Upper lobe of left lung (tissue), 6 donors: ENCODE results near the gene RILPL2. TPM values are rescaled to one million over a fixed set of nuclear protein-coding genes. Genes with fewer than 3 reads are reported as not detected.
A peak's percentile ranks its signal among the peaks of the same experiment; 100 is the strongest.
"Not testable (repeated sequence)": the region's sequence is repeated elsewhere in the genome, so short reads cannot be mapped to it uniquely, and the experiment has no call there.

Experiments used
- ATAC-seq, 2 donors: fragments of 200-7000 bp; cut with Tn5 transposase; one replicate each; pipeline ENCODE4 v1.9.1; 2022; ENCODE audit warnings: mild to moderate bottlenecking in 2 of 2, moderate library complexity in 2 of 2; ENCODE audit not compliant: low FRiP score in 2 of 2
- DNase-seq, 2 donors: peaks; one replicate each; pipeline ENCODE4 v3.0.0-alpha.2; 2019 to 2020
- H3K27ac ChIP-seq, 4 donors: fragments of 200-600 bp; sonication (generic); one replicate each; pipeline ENCODE4 v1.5.1; 2016 to 2019
- H3K27me3 ChIP-seq, 4 donors: fragments of 200-600 bp; sonication (generic); one replicate each; pipeline ENCODE4 v1.5.1; 2017 to 2019
- H3K36me3 ChIP-seq, 4 donors: fragments of 200-600 bp; sonication (generic); one replicate each; pipeline ENCODE4 v1.5.1; 2016 to 2019
- H3K4me1 ChIP-seq, 4 donors: fragments of 200-600 bp; sonication (generic); one replicate each; pipeline ENCODE4 v1.5.1; 2018 to 2019
- H3K4me3 ChIP-seq, 4 donors: fragments of 200-600 bp; sonication (generic); one replicate each; pipeline ENCODE4 v1.5.1; 2017 to 2019; ENCODE audit warnings: mild to moderate bottlenecking in 2 of 4, moderate library complexity in 1 of 4
- H3K9me3 ChIP-seq, 4 donors: fragments of 200-600 bp; sonication (generic); one replicate each; pipeline ENCODE4 v1.5.1; 2018 to 2019
- CTCF ChIP-seq, 6 experiments: fragments of 450-650 bp in 4 of 6; fragments of 200-600 bp in 2 of 6; sonication (generic) in 2 of 6; IDR thresholded peaks; one replicate each; pipeline ENCODE4 v1.5.1; 2016 to 2019; ENCODE audit warnings: antibody characterized with exemption in 6 of 6
- EP300 ChIP-seq, 4 donors: sonication (generic); formaldehyde crosslinking; IDR thresholded peaks; one replicate each; pipeline ENCODE4 v1.5.1; 2017; ENCODE audit warnings: antibody characterized with exemption in 4 of 4, control low read depth in 2 of 4
- POLR2A ChIP-seq, 4 donors: fragments of 450-650 bp; IDR thresholded peaks; one replicate each; pipeline ENCODE4 v1.5.1; 2016 to 2017; ENCODE audit warnings: antibody characterized with exemption in 4 of 4, mild to moderate bottlenecking in 2 of 4
- POLR2AphosphoS5 ChIP-seq, 2 donors: sonication (generic); formaldehyde crosslinking; IDR thresholded peaks; one replicate each; pipeline ENCODE4 v1.5.1; 2017; ENCODE audit warnings: antibody characterized with exemption in 2 of 2
- WGBS, 2 donors: methylation state at CpG; one replicate each; pipeline ENCODE4 v1.1.5; 2017 to 2018; 5-methylcytosine and 5-hydroxymethylcytosine counted together
- total RNA-seq, 6 donors: library from RNA; depleted of rRNA in 4 of 6; stranded (reverse); fragments of >200 nt in 4 of 6; gene quantifications; one replicate each; pipeline versions ENCODE4 v1.1.0 to v1.2.1, GENCODE V29; 2016 to 2021
- donor health status: DM: no; HTN: no; CAD: no; lungs with moderate emphysema.
- donor health status: DM: no; HTN: yes; CAD: no; lungs with severe emphysema.

Gene RILPL2, protein sequence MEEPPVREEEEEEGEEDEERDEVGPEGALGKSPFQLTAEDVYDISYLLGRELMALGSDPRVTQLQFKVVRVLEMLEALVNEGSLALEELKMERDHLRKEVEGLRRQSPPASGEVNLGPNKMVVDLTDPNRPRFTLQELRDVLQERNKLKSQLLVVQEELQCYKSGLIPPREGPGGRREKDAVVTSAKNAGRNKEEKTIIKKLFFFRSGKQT
- total RNA-seq = 10 to 100 TPM; 12.5 to 29.9 (median 14.6) TPM

DNA sequence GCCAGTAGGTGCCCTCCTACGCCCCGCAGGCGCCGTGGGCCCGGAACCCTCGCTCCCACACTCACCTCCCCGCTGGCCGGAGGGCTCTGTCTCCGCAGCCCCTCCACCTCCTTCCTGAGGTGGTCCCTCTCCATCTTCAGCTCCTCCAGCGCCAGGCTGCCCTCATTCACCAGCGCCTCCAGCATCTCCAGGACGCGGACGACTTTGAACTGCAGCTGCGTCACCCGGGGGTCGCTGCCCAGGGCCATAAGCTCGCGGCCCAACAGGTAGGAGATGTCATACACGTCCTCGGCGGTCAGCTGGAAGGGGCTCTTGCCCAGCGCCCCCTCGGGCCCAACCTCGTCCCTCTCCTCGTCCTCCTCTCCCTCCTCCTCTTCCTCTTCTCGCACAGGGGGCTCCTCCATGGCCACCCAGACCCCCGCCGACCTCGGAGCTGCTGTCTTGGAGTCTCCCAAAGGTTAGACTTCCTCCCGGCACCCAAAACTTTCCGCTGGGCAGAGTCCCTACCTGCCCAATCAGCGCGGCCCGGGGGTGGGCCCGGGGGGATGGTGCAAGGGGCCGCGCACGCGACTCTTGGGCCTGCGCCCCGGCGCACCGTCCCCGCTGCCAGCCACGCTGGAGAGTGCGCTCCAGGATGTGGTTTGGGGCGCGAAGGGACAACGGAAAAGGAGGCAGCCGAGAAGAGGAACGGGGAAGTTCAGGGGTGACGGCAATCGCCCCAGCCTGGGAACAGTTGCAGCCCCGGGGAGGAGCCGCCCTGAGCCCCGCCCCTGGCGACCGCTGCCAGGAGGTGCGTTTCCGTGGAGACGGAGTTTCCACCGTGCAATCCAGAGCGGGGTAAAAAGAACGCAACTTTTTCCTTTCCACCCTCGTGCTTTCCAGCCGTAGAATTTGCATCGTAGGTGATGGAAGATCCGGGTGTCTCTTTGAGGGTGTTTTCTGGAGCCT, at the start of gene RILPL2:
Gene RILPL2, minus strand, starts transcription at position 668 of the 948 bp plus-strand sequence. Its CDS starts 264 bp downstream, at position 404.
- Histone ChIP-seq H3K4me3 (peak within 1 kb of the TSS; percentile 76 to 94 (median 90)), H3K4me1 (peaks cover 40 to 54% (median 44%) of the 10 kb centered on the region in 4 donors), H3K27ac (peak within 1 kb of the TSS; percentile 92 to 98 (median 96)), H3K27me3 (no peaks in the 10 kb centered on the region), H3K36me3 (peaks cover 0 to 6% (median under 1%) of the 10 kb centered on the region in 4 donors), H3K9me3 (no peaks in the 10 kb centered on the region)
- DNase-seq (peak; percentile 98 to 99), ATAC-seq (peak; percentile 97)
- WGBS, 2 donors = 1% methylated on average over 28 to 69 of the region's 69 CpGs
- TF ChIP-seq POLR2A (IDR thresholded peaks at IDR 0.05) = peak in 3 of 4 donors; percentile 68 to 92 (median 72)
- peak; percentile 98 for TF ChIP-seq POLR2AphosphoS5 (IDR thresholded peaks at IDR 0.05)
- TF ChIP-seq EP300 (IDR thresholded peaks at IDR 0.05) = peak in 2 of 4 donors; percentile 70 to 86
- TF ChIP-seq CTCF (IDR thresholded peaks at IDR 0.05) = peak in 4 of 6 experiments; percentile 32 to 52 (median 34)

DNA sequence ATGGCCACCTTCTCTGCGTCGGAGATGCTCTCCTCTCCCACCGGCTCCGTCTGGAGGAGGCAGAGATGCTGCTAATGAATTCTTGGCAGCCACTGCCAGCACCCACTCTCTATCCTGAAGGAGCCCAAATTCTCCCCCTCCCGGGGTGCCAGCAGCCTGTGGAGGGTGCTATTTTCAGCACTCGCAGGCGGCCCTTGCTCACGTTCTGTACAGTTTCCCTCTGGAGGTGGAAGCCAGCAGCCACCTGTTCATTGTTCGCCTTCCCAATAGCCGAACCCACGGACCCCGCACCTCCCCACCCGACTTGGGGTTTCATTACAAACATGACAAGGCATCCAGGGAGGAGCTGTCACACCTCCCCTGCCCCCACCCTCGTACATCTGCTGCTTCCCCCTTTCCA, 49.3 kb upstream of the RILPL2 start:
- no peak for ATAC-seq
- Histone ChIP-seq H3K9me3 (no peaks in the 10 kb centered on the region), H3K4me3 (no peak overlapping the region), H3K36me3 (peaks cover 0 to 15% (median 0%) of the 10 kb centered on the region in 4 donors), H3K27ac (no peak overlapping the region), H3K4me1 (no peaks in the 10 kb centered on the region), H3K27me3 (no peaks in the 10 kb centered on the region)
- WGBS, 2 donors = 85 to 90% methylated on average over 11 to 14 of the region's 14 CpGs
- DNase-seq = no peak
- TF ChIP-seq POLR2AphosphoS5 (IDR thresholded peaks at IDR 0.05) (no peak), POLR2A (IDR thresholded peaks at IDR 0.05) (no peak), EP300 (IDR thresholded peaks at IDR 0.05) (no peak), CTCF (IDR thresholded peaks at IDR 0.05) (no peak)

DNA sequence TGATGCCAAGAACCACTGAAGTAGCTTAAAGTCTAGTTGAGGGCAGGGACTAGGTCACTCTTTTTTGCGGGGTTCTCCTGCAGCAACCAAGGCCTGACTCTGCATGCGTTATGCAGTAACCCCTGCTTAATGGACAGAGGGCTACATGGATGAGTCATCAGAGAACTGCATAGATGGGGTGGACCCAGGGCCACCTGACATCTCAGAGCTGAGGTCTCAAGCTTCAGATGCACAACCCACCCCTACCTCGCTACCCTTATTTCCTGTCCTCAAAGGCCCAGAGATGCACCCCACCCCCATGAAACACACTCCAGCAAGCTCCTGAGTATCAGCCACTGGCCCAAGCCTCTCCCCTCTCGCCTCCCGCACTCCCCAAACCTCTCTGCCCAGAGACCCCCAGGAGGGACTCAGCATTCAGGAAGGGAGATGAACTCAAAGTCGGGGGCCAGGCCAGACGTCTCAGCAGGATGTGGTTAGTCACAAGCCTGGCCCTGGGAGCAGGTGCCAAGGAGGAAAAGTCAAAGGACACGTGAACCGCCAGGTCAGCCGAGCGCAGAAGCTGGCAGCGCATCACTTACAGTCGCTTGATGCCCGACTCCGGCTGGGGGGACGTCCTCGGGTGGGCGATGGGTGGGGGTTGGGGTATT, 47.2 kb upstream of the RILPL2 start:
- no peak overlapping the region for H3K4me3 ChIP-seq
- TF ChIP-seq EP300 (IDR thresholded peaks at IDR 0.05) (no peak), CTCF (IDR thresholded peaks at IDR 0.05) (no peak), POLR2AphosphoS5 (IDR thresholded peaks at IDR 0.05) (no peak), POLR2A (IDR thresholded peaks at IDR 0.05) (no peak)
- WGBS, 2 donors = 67 to 76% methylated on average over 18 of the region's 18 CpGs
- H3K27ac ChIP-seq = no peak overlapping the region
- no peak for ATAC-seq
- H3K9me3 ChIP-seq = no peaks in the 10 kb centered on the region
- H3K36me3 ChIP-seq = peaks cover 0 to 15% (median 0%) of the 10 kb centered on the region in 4 donors
- H3K27me3 ChIP-seq = no peaks in the 10 kb centered on the region
- peaks cover 4 to 10% (median 9%) of the 10 kb centered on the region in 4 donors for H3K4me1 ChIP-seq
- DNase-seq = no peak

GRCh38 chr12:123482876-123483275, 46.4 kb upstream of the RILPL2 start:
- 83 to 85% methylated on average over 6 of the region's 6 CpGs for WGBS, 2 donors
- DNase-seq = no peak
- Histone ChIP-seq H3K27me3 (no peaks in the 10 kb centered on the region), H3K27ac (no peak overlapping the region), H3K9me3 (no peaks in the 10 kb centered on the region), H3K36me3 (peaks cover 0 to 15% (median 0%) of the 10 kb centered on the region in 4 donors), H3K4me1 (peaks cover 4 to 11% (median 9%) of the 10 kb centered on the region in 4 donors), H3K4me3 (no peak overlapping the region)
- ATAC-seq = no peak
- TF ChIP-seq POLR2AphosphoS5 (IDR thresholded peaks at IDR 0.05) = no peak
- no peak for TF ChIP-seq POLR2A (IDR thresholded peaks at IDR 0.05)
- TF ChIP-seq CTCF (IDR thresholded peaks at IDR 0.05) = no peak
- TF ChIP-seq EP300 (IDR thresholded peaks at IDR 0.05) = no peak

DNA sequence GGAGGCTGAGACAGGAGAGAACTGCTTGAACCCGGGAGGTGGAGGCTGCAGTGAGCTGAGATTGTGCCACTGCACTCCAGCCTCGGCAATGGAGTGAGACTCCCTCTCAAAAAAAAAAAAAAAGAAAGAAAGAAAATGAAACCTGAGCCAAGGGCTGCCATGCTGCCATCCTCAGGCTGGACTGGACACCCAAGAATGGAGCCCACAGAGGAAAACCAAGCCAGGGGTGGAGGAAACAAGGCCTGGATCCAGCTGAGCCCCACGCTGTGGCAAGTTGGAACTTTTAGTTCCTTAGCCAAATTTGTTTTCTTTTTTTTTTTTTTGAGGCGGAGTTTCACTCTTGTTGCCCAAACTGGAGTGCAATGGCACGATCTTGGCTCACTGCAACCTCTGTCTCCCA, 44.8 kb upstream of the RILPL2 start:
- not testable (repeated sequence) for H3K27ac ChIP-seq, H3K9me3 ChIP-seq, H3K4me3 ChIP-seq, DNase-seq, H3K27me3 ChIP-seq, ATAC-seq
- 91 to 95% methylated on average over 5 of the region's 5 CpGs for WGBS, 2 donors
- Histone ChIP-seq H3K36me3 (peaks cover 0 to 19% (median 0%) of the 10 kb centered on the region in 4 donors), H3K4me1 (peaks cover 4 to 11% (median 9%) of the 10 kb centered on the region in 4 donors)
